Ramos (cell line): ENCODE measurements around the gene ATP5MC3.

ENCODE experiments used
- in situ Hi-C: fragments of 300-500 bp; cut with MboI; formaldehyde crosslinking; loops from one replicate; pipeline ENCODE4 v1.14.3; 2022; ENCODE audit warnings: low sequenced_read_pairs; ENCODE audit not compliant: unreplicated experiment

Gene ATP5MC3

GRCh38 chr2:175169191-175169590 is 12.3 kb downstream of the ATP5MC3 start:
- in situ Hi-C loops, result no loop called here

GRCh38 chr2:175168564-175168945 is 13.0 kb downstream of the ATP5MC3 start:
- in situ Hi-C loops, result no loop called here

GRCh38 chr2:175167792-175168563 is 13.5 kb downstream of the ATP5MC3 start, which contains the start of gene ATF2:
Gene ATF2 (minus strand): TSS chr2:175168203. CDS start chr2:175136443, 31,760 bp downstream.
- in situ Hi-C loops, result no loop called here

GRCh38 chr2:175167076-175167791 is 14.3 kb downstream of the ATP5MC3 start:
- in situ Hi-C loops, result no loop called here

- in situ Hi-C loops, result no loop called here
Observed at GRCh38 chr2:175166216-175166824, 15.2 kb downstream of the ATP5MC3 start.

GRCh38 chr2:175164235-175164634 is 17.3 kb downstream of the ATP5MC3 start:
- in situ Hi-C loops, result no loop called here

GRCh38 chr2:175158894-175159293 is 22.6 kb downstream of the ATP5MC3 start:
- in situ Hi-C loops, result no loop called here

- in situ Hi-C loops, result no loop called here
Observed at GRCh38 chr2:175156534-175156933, 25.0 kb downstream of the ATP5MC3 start.

- in situ Hi-C loops, result no loop called here
Observed at GRCh38 chr2:175154661-175155082, 26.8 kb downstream of the ATP5MC3 start.

GRCh38 chr2:175152242-175152641 is 29.3 kb downstream of the ATP5MC3 start:
- in situ Hi-C loops, result no loop called here

- in situ Hi-C loops, result no loop called here
Observed at GRCh38 chr2:175151791-175152190, 29.7 kb downstream of the ATP5MC3 start.

GRCh38 chr2:175147186-175147585 is 34.3 kb downstream of the ATP5MC3 start:
- in situ Hi-C loops, result no loop called here

- in situ Hi-C loops, result no loop called here
Observed at GRCh38 chr2:175143678-175144077, 37.8 kb downstream of the ATP5MC3 start.

GRCh38 chr2:175143191-175143590 is 38.3 kb downstream of the ATP5MC3 start:
- in situ Hi-C loops, result no loop called here

GRCh38 chr2:175140332-175140731 is 41.2 kb downstream of the ATP5MC3 start:
- in situ Hi-C loops, result no loop called here

- in situ Hi-C loops, result no loop called here
Observed at GRCh38 chr2:175137793-175138192, 43.7 kb downstream of the ATP5MC3 start.

- in situ Hi-C loops, result no loop called here
Observed at GRCh38 chr2:175136334-175137215, 44.9 kb downstream of the ATP5MC3 start.

- in situ Hi-C loops, result no loop called here
Observed at GRCh38 chr2:175135862-175136261, 45.6 kb downstream of the ATP5MC3 start.

- in situ Hi-C loops, result no loop called here
Observed at GRCh38 chr2:175135177-175135576, 46.3 kb downstream of the ATP5MC3 start.

- in situ Hi-C loops, result no loop called here
Observed at GRCh38 chr2:175131252-175131651, 50.3 kb downstream of the ATP5MC3 start.
